AG09309 (cell line): Measurements from ENCODE around the gene MAPK8IP3.

Source experiments
- DNase-seq: peaks from one replicate; pipeline ENCODE4 v3.0.0-alpha.2; 2010; ENCODE audit warnings: low read depth
- H3K4me3 ChIP-seq: 2 replicates; pipeline ENCODE4 v1.5.1; 2011; ENCODE audit warnings: mild to moderate bottlenecking, low read depth, low read length, moderate library complexity; ENCODE audit not compliant: control insufficient read depth
- CTCF ChIP-seq: IDR thresholded peaks from 2 replicates; pipeline ENCODE4 v1.5.1; 2011; ENCODE audit warnings: mild to moderate bottlenecking, low read depth, low read length, inconsistent platforms; ENCODE audit not compliant: insufficient read depth, control insufficient read depth; ENCODE audit errors: missing control alignments

The MAPK8IP3 gene

GRCh38 chr16:1688807-1689560, 17.0 kb upstream of the MAPK8IP3 start:
- no peak for TF ChIP-seq CTCF
- DNase-seq = no peak
- H3K4me3 ChIP-seq = no peak overlapping the region

DNA sequence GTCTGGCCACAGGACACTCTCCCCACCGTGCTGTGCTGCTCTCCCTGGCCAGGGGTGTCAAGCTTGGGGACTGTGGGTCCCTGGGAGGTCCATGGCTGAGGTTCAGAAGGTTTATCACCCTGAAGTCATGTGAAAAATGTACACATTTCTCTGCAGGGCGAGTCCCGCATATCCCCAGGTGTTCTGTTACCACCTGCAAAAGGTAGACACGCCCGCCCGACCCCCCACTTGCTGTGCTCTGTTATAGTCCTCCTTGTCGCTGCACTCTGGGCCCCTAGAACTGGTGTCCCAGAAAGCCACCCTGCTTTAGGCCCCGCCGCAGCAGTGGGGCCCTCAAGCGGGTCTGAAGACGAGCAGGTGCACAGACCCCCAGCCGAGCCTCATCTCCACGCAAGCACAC, 16.1 kb upstream of the MAPK8IP3 start:
- no peak for DNase-seq
- TF ChIP-seq CTCF = no peak
- H3K4me3 ChIP-seq = no peak overlapping the region

DNA sequence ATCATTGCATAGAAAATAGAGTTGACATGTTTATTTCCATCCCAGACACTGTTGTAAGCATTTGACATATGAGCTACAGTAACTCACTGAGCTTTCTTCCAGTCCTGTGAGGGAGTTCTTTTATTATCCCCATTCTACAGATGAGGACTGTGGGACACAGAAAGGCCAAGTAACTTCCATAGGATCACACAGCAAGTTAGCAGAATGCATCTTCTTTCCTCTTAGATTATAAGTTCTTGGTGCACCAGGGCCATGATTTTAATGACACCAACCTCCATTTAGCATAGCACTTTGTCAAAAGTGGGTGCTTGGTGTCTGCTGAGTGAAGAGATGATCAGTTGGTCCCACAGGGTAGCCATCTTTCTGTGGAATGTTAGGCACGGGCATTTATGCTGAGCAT, 15.2 kb upstream of the MAPK8IP3 start:
- no peak for DNase-seq
- TF ChIP-seq CTCF = no peak
- no peak overlapping the region for H3K4me3 ChIP-seq

DNA sequence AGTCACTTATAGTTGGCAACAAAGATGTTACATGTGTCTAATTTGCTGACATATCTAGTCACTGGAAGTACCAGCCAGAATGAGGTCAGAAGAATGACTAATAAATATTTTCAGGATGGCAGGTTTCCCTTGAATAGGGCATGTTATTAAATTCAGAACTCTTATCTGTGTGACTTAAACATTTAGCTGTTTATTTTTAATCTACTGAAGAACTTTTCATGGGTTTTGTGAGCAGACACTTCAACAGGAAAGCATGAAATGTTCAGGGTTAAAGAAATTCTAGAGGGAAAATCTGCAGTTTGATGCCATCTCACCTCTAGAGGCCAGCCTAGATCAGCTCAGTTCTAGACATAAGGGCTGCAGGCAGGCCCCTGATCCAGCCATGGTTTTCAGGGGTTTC, 14.7 kb upstream of the MAPK8IP3 start:
- peak; percentile 42 for TF ChIP-seq CTCF
- no peak for DNase-seq
- no peak overlapping the region for H3K4me3 ChIP-seq

GRCh38 chr16:1691956-1692355, 14.0 kb upstream of the MAPK8IP3 start:
- no peak for TF ChIP-seq CTCF
- no peak for DNase-seq
- no peak overlapping the region for H3K4me3 ChIP-seq

DNA sequence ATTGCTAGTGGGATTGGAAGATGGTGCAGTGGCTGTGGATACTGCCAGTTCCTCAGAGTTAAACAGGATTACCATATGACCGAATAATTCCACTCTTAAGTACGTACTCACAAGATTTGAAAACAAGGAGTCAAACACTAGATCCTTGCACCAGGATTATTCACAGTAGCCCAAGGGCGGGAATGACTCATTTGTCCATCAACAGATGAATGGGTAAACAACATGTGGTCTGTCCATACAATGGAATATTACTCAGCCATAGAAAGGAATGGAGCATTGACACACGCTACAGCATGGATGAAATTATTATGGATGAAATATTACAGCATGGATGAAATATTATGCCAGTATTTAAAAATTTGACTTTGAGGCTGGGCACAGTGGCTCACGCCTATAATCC, 9.1 kb upstream of the MAPK8IP3 start:
- DNase-seq = no peak
- no peak overlapping the region for H3K4me3 ChIP-seq
- TF ChIP-seq CTCF = no peak
